ENCODE results near the gene CCDC33. TPM values are rescaled to one million over a fixed set of nuclear protein-coding genes. Genes with fewer than 3 reads are reported as not detected.

CCDC33 gene
- total RNA-seq, 1 experiment from 2014 or later, result not detected

DNA sequence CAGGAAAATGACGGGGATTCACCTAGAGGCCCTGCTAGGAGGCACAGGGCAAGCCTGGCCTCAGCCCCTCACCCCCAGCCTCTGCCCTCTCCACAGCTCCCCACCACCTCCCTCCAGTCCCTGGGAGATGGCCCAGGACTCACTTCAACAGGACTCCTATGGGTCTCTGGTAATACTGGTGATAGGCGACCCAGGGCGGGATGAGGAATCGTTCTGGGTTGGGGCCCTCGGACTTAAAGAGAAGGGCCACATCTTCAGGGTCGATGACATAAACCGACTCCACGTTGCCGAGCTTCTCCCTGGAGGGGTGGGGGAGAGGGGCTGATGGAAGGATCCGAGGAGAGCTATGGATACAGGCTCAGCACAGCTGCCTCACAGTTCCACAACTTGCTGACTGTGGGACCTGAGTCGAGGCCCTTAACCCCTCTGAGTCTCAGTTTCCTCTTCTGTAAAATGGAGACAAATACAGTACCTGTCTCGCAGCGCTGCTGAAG is 111.7 kb downstream of the CCDC33 start:
- BruUV-seq (replicated peaks), result no TSS peak
- ChIA-PET POLR2A (no interaction called here), CTCF (interaction anchor here (0.5 kb wide), 1 partner anchor 299 kb away, joined by 4 read pairs; no protein-coding TSS in a partner anchor)
- ATAC-seq, result no peak
- in situ Hi-C loops (cut with HindIII; ENCODE audit: low pct_unique_long_range_greater_than_20kb, low sequenced_read_pairs) (no loop called here), intact Hi-C loops (cut with micrococcal nuclease; ENCODE audit: unreplicated experiment) (no loop called here)
- no peak overlapping the region for H3K4me3 ChIP-seq (ENCODE audit: low read depth in 2 of 2, low read length in 2 of 2)
- TF ChIP-seq, protein P1, sequence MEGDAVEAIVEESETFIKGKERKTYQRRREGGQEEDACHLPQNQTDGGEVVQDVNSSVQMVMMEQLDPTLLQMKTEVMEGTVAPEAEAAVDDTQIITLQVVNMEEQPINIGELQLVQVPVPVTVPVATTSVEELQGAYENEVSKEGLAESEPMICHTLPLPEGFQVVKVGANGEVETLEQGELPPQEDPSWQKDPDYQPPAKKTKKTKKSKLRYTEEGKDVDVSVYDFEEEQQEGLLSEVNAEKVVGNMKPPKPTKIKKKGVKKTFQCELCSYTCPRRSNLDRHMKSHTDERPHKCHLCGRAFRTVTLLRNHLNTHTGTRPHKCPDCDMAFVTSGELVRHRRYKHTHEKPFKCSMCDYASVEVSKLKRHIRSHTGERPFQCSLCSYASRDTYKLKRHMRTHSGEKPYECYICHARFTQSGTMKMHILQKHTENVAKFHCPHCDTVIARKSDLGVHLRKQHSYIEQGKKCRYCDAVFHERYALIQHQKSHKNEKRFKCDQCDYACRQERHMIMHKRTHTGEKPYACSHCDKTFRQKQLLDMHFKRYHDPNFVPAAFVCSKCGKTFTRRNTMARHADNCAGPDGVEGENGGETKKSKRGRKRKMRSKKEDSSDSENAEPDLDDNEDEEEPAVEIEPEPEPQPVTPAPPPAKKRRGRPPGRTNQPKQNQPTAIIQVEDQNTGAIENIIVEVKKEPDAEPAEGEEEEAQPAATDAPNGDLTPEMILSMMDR (IDR thresholded peaks at IDR 0.05), result no peak
- TF ChIP-seq POLR2AphosphoS5 (IDR thresholded peaks at IDR 0.05; ENCODE audit: low read depth, low read length) (no peak), TCF7L2 (IDR thresholded peaks at IDR 0.05; ENCODE audit: low read depth, low read length) (no peak), SIN3A (IDR thresholded peaks at IDR 0.05; ENCODE audit: borderline replicate concordance, insufficient read depth, low read depth, low read length) (no peak)
- TF ChIP-seq, protein P2, sequence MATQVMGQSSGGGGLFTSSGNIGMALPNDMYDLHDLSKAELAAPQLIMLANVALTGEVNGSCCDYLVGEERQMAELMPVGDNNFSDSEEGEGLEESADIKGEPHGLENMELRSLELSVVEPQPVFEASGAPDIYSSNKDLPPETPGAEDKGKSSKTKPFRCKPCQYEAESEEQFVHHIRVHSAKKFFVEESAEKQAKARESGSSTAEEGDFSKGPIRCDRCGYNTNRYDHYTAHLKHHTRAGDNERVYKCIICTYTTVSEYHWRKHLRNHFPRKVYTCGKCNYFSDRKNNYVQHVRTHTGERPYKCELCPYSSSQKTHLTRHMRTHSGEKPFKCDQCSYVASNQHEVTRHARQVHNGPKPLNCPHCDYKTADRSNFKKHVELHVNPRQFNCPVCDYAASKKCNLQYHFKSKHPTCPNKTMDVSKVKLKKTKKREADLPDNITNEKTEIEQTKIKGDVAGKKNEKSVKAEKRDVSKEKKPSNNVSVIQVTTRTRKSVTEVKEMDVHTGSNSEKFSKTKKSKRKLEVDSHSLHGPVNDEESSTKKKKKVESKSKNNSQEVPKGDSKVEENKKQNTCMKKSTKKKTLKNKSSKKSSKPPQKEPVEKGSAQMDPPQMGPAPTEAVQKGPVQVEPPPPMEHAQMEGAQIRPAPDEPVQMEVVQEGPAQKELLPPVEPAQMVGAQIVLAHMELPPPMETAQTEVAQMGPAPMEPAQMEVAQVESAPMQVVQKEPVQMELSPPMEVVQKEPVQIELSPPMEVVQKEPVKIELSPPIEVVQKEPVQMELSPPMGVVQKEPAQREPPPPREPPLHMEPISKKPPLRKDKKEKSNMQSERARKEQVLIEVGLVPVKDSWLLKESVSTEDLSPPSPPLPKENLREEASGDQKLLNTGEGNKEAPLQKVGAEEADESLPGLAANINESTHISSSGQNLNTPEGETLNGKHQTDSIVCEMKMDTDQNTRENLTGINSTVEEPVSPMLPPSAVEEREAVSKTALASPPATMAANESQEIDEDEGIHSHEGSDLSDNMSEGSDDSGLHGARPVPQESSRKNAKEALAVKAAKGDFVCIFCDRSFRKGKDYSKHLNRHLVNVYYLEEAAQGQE (IDR thresholded peaks at IDR 0.05; ENCODE audit: insufficient read depth in 1 of 2, low read depth in 2 of 2, low read length in 1 of 2), result no peak
- H3K27me3 ChIP-seq (ENCODE audit: control insufficient read depth, insufficient read depth, low read length), result no peaks in the 10 kb centered on the region
- H3K36me3 ChIP-seq (ENCODE audit: control insufficient read depth, insufficient read depth, low read length), result no peaks in the 10 kb centered on the region
- H3K4me1 ChIP-seq (ENCODE audit: control insufficient read depth, insufficient read depth, low read length), result no peaks in the 10 kb centered on the region
- H3K9me3 ChIP-seq (ENCODE audit: control insufficient read depth, insufficient read depth, low read depth, low read length), result no peaks in the 10 kb centered on the region
- DNase-seq (ENCODE audit: low read depth, low spot score), result no peak
- no peak overlapping the region for H3K27ac ChIP-seq (ENCODE audit: low read length)

DNA sequence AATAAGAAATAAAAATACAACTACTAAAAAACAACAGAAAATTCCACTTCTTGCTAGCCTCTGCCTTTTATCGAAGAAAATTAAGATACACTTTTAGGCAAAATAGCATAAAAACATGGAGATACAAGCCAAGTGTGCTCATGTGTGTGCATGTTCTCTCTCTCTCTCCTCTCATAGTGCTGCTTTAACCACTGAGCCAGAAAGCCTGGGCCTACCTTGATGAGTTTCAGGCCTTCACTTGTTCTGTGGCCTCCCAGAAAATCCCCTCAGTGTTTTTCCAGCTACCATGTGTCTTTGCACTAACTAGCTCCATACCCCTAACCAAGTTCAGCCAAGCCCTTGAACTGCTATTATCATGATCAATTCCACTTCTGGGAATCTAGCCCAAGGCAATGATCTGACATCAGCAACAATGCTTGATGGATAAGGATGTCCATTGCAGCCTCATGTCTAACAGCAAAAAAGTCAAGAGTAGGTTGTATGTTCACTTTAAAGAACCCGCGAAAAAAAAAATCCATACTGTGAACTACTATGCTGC is 113.2 kb downstream of the CCDC33 start:
- ChIA-PET CTCF (no interaction called here), POLR2A (interaction anchor here (0.5 kb wide), 1 partner anchor 120 kb away, joined by 5 read pairs; no protein-coding TSS in a partner anchor)
- TF ChIP-seq TCF7L2 (IDR thresholded peaks at IDR 0.05; ENCODE audit: low read depth, low read length) (no peak), SIN3A (IDR thresholded peaks at IDR 0.05; ENCODE audit: borderline replicate concordance, insufficient read depth, low read depth, low read length) (no peak), POLR2AphosphoS5 (IDR thresholded peaks at IDR 0.05; ENCODE audit: low read depth, low read length) (no peak)
- TF ChIP-seq, protein P1 (IDR thresholded peaks at IDR 0.05), result no peak
- TF ChIP-seq, protein P2 (IDR thresholded peaks at IDR 0.05; ENCODE audit: insufficient read depth in 1 of 2, low read depth in 2 of 2, low read length in 1 of 2), result no peak
- in situ Hi-C loops (cut with HindIII; ENCODE audit: low pct_unique_long_range_greater_than_20kb, low sequenced_read_pairs), result no loop called here
- ATAC-seq (no peak), DNase-seq (ENCODE audit: low read depth, low spot score) (no peak)
- no peaks in the 10 kb centered on the region for H3K4me1 ChIP-seq (ENCODE audit: control insufficient read depth, insufficient read depth, low read length)
- intact Hi-C loops (cut with micrococcal nuclease; ENCODE audit: unreplicated experiment), result no loop called here
- no peaks in the 10 kb centered on the region for H3K9me3 ChIP-seq (ENCODE audit: control insufficient read depth, insufficient read depth, low read depth, low read length)
- no peaks in the 10 kb centered on the region for H3K36me3 ChIP-seq (ENCODE audit: control insufficient read depth, insufficient read depth, low read length)
- H3K4me3 ChIP-seq (ENCODE audit: low read depth in 2 of 2, low read length in 2 of 2), result no peak overlapping the region
- no peak overlapping the region for H3K27ac ChIP-seq (ENCODE audit: low read length)
- H3K27me3 ChIP-seq (ENCODE audit: control insufficient read depth, insufficient read depth, low read length), result no peaks in the 10 kb centered on the region
- no TSS peak for BruUV-seq (replicated peaks)

Data from Panc1 (cell line).